HL-60 (cell line): Measurements from ENCODE around the gene RSPO3.

ENCODE experiments used
- DNase-seq, 2 experiments: peaks; one replicate each; pipeline ENCODE4 v3.0.0-alpha.2; 2010 to 2020; ENCODE audit warnings: low read depth in 1 of 2, low spot score in 1 of 2
- H3K27ac ChIP-seq: fragments of 250-450 bp; sonication (Bioruptor Pico); replicated peaks from 2 replicates; pipeline ENCODE4 v1.5.1; 2020; ENCODE audit warnings: mild to moderate bottlenecking, moderate library complexity
- H3K27me3 ChIP-seq: fragments of 250-450 bp; sonication (Bioruptor Pico); 2 replicates; pipeline ENCODE4 v1.5.1; 2021; ENCODE audit warnings: mild to moderate bottlenecking, moderate library complexity; ENCODE audit not compliant: insufficient read depth, poor library complexity, severe bottlenecking
- H3K4me3 ChIP-seq: replicated peaks from 2 replicates; pipeline ENCODE4 v1.5.1; 2011; ENCODE audit warnings: mild to moderate bottlenecking, control low read depth, low read length; ENCODE audit not compliant: insufficient read depth
- GABPA ChIP-seq: IDR thresholded peaks from 2 replicates; pipeline ENCODE4 v1.6.1; 2012; ENCODE audit warnings: low read depth
- POLR2AphosphoS5 ChIP-seq: IDR thresholded peaks from 2 replicates; pipeline ENCODE4 v1.6.1; 2012; ENCODE audit warnings: low read depth
- REST ChIP-seq: IDR thresholded peaks from 2 replicates; pipeline ENCODE4 v1.6.1; 2012; ENCODE audit warnings: low read depth; ENCODE audit not compliant: insufficient replicate concordance
- SPI1 ChIP-seq: IDR thresholded peaks from 2 replicates; pipeline ENCODE4 v1.6.1; 2012; ENCODE audit warnings: low read depth, mild to moderate bottlenecking, borderline replicate concordance
- TF ChIP-seq, protein P1 (sequence below): IDR thresholded peaks from one replicate; pipeline ENCODE4 v1.5.1; 2011; ENCODE audit warnings: low read length, control low read depth, inconsistent platforms; ENCODE audit not compliant: insufficient read depth

RSPO3 gene

GRCh38 chr6:127117979-127118297, 533 bp upstream of the RSPO3 start:
- H3K27me3 ChIP-seq: peaks cover 51% of the 10 kb centered on the region
- no peak for DNase-seq
- peak overlapping the region; percentile 7 for H3K4me3 ChIP-seq
- no peak overlapping the region for H3K27ac ChIP-seq
- TF ChIP-seq POLR2AphosphoS5 (no peak), GABPA (no peak), REST (no peak), SPI1 (no peak)
- TF ChIP-seq, protein P1, sequence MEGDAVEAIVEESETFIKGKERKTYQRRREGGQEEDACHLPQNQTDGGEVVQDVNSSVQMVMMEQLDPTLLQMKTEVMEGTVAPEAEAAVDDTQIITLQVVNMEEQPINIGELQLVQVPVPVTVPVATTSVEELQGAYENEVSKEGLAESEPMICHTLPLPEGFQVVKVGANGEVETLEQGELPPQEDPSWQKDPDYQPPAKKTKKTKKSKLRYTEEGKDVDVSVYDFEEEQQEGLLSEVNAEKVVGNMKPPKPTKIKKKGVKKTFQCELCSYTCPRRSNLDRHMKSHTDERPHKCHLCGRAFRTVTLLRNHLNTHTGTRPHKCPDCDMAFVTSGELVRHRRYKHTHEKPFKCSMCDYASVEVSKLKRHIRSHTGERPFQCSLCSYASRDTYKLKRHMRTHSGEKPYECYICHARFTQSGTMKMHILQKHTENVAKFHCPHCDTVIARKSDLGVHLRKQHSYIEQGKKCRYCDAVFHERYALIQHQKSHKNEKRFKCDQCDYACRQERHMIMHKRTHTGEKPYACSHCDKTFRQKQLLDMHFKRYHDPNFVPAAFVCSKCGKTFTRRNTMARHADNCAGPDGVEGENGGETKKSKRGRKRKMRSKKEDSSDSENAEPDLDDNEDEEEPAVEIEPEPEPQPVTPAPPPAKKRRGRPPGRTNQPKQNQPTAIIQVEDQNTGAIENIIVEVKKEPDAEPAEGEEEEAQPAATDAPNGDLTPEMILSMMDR: no peak

DNA sequence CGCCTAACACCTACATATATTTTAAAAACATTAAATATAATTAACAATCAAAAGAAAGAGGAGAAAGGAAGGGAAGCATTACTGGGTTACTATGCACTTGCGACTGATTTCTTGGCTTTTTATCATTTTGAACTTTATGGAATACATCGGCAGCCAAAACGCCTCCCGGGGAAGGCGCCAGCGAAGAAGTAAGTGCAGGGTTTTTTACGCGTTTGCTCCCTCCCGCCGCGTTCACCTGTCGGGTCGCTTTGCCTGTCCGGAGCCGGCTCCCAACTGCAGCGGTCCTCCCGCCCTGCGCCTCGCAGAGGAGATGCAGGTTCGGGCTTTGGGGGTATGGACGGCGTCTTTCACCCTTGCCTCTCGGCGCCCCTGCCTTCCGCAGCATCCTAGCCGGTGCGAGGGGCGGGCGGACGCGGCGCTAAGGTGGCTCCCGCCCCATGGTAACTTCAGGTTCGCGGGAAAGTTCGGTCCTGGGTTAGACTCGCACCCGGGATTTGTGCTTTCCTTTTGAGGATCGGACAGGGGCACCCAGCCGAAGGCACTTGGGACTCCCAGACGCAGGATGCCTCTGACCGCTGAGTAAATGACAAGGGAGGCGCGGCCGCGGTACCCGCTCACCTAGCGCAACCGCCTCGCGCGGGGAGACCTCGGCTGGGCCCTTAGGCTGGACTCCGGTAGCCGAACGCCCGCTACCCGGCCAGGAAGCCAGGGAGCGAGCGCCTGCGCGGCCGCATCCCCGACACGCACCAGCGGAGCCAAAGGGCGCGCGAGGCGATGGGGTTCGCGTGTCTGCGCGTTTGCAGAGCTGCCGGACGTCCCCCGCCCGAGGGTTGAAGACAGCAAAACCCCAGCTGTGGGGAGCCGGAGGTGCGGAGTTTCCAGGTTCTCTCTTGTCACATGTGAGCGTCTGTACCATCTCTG, 891 bp downstream of the RSPO3 start:
- Histone ChIP-seq H3K27me3 (peaks cover 51% of the 10 kb centered on the region), H3K27ac (no peak overlapping the region), H3K4me3 (peak overlapping the region; percentile 41)
- TF ChIP-seq GABPA: no peak
- no peak for TF ChIP-seq POLR2AphosphoS5
- no peak for DNase-seq

DNA sequence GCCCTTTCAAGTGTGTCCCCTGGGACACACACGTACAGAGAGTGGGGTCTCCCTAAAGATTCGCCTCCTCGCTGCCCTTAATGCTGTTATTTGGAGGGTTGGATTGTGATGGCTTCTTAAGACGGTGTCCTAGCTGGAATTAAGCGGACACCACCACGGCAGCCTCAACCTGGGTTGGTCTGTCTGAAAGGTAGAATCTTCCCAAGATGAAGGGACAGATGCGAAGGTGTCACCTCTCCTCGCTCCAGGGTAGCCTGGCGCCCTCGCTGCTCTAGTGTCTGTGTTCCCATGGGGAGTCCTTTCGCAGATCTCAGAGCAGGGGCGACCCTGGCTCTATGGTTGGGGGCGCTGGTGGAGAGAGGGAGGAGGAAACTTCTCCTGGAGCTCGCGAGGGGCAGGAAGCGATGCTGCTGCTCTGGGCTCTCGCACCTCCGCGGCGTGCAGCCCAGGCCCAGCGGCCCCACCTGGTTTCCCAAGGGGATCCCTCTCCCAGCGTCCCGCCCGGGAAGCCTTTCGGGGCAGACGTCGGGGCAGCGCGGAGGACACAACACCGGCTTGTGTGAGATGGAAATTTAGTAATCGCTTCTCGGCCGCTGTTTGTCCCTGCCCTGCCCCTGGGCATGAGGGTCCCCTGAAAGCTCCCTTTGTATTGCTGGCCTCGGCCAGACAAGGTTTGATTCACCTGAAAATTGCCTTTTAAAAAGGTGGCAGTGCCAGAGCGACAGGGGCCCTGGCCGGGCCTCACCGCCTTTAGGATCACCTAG, 1.7 kb downstream of the RSPO3 start:
- Histone ChIP-seq H3K4me3 (no peak overlapping the region), H3K27ac (no peak overlapping the region), H3K27me3 (peaks cover 52% of the 10 kb centered on the region)
- no peak for DNase-seq
- TF ChIP-seq GABPA (no peak), SPI1 (no peak), REST (no peak)

DNA sequence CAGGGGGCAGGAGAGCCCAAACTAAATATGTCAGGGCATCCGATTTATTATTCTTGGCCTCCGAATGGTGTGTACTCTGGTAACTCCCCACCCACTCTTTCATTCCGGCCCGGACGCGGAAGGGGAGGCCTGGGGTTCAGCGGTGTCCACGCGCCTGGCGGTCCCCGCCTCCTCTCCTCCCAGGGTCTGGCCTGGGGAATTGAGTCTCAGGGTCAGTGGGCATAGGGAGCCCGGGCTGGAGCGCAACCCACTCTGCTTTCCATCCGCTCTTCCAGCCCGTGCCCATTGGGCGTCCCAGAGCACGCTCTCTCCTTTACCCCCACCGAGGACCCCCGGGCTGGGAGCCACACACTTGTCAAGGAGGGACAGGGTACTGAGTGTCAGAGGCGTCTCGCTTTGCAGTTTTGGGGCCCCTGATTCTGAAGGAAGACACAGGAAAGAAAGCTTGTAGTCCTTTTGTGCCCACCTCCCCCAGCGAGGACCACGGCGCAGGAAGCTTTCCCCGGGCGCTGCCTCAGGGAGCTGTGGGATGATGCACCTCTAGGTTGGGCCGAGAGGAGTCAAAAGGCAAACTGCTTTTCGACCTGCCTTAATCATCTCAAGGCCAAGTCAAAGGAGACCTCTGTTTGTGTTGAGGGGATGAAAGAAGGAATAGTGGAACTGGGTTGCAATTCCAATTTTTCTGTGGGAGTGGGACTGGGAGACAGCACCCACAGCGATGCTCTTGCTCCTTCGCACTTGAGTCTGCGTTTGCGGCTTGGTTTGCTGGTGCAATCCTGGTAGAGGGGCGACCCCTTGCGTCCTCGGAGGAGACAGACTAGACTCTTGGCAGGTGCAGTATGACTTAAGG, 2.5 kb downstream of the RSPO3 start:
- Histone ChIP-seq H3K4me3 (no peak overlapping the region), H3K27me3 (peaks cover 49% of the 10 kb centered on the region), H3K27ac (no peak overlapping the region)
- TF ChIP-seq SPI1: no peak
- TF ChIP-seq, protein P1: peak; percentile 80
- peak; percentile 51 to 88 for DNase-seq
